ENCODE measurements around the gene NDOR1. TPM values are rescaled to one million over a fixed set of nuclear protein-coding genes. Genes with fewer than 3 reads are reported as not detected.

NDOR1 gene
- total and polyA plus RNA-seq, 7 donors = 1.5 to 6.3 (median 4.3) TPM

DNA sequence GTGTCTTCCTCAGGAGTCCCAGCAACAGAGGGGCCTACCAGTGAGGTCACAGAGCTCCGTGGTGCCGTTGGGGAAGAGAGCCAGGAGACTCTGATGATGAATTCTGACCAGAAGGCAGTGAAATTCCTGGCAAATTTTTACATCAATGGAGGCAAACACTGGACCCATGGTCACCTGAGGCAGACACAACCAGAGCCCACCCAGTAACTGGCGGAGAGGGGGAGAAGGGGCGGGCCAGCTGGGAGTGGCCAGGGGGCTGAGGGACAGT, 45.6 kb downstream of the NDOR1 start, which contains the start of gene STPG3:
TSS of gene STPG3 (plus strand) at position 93 of the 268 bp plus-strand sequence. CDS start at position 94, 1 bp downstream.
- Histone ChIP-seq H3K27me3 (ENCODE audit: insufficient read depth in 3 of 3, low read length in 2 of 3) (no peaks in the 10 kb centered on the region), H3K27ac (no peak within 1 kb of the TSS), H3K9me3 (no peaks in the 10 kb centered on the region), H3K36me3 (ENCODE audit: insufficient read depth in 1 of 2, low read depth in 1 of 2) (peaks cover 0 to under 1% of the 10 kb centered on the region in 2 donors), H3K4me1 (peaks cover 19% of the 10 kb centered on the region), H3K4me3 (no peak within 1 kb of the TSS)
- 50 to 66% (median 53%) methylated on average over 4 of the region's 4 CpGs for WGBS, 3 donors
- intact Hi-C loops (cut with DNase I) = no loop called here
- DNase-seq (no peak), ATAC-seq (no peak)
- TF ChIP-seq, protein P1, sequence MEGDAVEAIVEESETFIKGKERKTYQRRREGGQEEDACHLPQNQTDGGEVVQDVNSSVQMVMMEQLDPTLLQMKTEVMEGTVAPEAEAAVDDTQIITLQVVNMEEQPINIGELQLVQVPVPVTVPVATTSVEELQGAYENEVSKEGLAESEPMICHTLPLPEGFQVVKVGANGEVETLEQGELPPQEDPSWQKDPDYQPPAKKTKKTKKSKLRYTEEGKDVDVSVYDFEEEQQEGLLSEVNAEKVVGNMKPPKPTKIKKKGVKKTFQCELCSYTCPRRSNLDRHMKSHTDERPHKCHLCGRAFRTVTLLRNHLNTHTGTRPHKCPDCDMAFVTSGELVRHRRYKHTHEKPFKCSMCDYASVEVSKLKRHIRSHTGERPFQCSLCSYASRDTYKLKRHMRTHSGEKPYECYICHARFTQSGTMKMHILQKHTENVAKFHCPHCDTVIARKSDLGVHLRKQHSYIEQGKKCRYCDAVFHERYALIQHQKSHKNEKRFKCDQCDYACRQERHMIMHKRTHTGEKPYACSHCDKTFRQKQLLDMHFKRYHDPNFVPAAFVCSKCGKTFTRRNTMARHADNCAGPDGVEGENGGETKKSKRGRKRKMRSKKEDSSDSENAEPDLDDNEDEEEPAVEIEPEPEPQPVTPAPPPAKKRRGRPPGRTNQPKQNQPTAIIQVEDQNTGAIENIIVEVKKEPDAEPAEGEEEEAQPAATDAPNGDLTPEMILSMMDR (IDR thresholded peaks at IDR 0.05) = no peak

DNA sequence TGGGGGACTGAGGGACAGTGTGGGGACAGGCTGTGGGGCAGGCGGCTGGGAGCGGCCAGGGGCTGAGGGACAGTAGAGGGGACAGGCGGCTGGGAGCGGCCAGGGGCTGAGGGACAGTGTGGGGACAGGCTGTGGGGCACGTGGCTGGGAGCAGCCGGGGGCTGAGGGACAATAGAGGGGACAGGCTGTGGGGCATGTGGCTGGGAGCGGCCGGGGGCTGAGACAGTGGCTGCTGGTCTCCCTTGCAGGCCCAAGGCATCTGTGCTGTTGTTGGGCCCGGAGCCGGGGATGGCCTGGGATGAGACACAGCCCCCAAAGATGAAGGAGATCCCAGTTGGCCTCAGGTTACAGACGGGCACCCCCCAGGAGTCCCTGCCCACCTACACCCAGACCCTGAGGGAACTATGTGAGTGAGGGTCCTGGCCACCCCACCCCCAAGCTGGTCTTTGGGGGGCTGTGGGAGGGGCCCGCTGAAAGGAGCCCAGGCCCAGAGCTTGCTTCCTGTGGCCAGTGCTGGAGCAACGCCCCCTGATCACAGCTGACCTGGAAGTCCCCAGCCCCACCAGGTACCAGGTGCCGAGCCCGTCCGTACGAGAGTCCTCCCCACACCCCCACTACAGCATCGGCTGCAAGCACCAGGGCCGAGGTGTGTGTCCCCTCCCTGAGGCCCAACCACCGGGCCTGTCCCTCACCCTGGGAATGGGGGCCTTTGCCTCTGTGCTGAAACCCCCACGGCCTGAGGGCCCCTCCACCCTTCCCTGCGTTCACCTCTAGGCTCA, 46.2 kb downstream of the NDOR1 start:
- H3K4me1 ChIP-seq = peaks cover 22% of the 10 kb centered on the region
- intact Hi-C loops (cut with DNase I) = no loop called here
- ATAC-seq (no peak), DNase-seq (no peak)
- no peaks in the 10 kb centered on the region for H3K9me3 ChIP-seq
- no peak overlapping the region for H3K4me3 ChIP-seq
- 84 to 87% (median 84%) methylated on average over 21 to 22 of the region's 22 CpGs for WGBS, 3 donors
- H3K27me3 ChIP-seq (ENCODE audit: insufficient read depth in 3 of 3, low read length in 2 of 3) = no peaks in the 10 kb centered on the region
- TF ChIP-seq, protein P1 (IDR thresholded peaks at IDR 0.05) = no peak
- no peak overlapping the region for H3K27ac ChIP-seq
- peaks cover 0 to 6% of the 10 kb centered on the region in 2 donors for H3K36me3 ChIP-seq (ENCODE audit: insufficient read depth in 1 of 2, low read depth in 1 of 2)

DNA sequence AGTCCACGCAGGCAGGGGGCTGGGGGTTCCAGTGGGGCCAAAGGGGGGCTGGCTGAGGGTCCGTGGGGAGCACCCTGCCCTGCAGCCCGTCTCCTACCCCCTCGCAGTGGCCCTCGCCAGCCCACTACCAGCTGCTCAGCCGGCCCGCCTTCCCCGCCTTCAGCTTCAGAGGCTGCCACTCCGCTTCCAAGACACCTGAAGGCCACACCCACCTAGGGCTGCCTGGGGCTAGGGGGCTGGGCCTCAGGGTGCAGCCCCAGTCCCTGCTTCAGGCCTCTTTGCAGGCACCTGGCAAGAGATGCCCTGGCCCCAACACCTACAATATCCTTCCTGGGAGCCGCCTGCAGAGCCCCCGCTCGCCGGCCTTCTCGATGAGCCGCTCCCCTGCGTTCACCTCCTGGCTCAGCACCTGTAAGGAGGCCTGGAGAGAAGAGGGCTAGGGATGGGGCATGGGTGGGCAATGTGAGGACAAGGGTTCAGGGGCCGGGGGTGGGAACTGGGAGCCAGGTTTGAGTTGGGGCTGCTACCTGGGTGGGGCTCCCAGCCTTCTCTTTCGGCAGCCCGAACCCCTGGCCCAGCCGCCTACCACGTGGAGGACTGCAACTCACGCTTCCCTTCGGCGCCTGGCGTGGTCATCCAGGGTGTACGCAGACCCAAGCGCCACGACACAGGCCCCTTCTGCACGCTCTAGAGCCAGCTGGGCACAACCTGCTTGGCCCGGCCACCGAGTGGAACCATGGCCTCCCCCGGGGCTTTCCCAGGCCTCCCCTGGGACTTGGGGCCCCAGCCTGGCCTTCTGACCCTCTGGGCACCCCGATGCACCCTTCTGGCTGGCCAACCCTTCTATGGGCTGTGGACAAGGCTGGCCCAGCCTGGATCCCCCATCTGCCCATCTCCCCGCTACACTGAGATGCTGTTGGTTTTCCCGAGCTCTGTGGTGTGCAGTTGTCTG, 47.3 kb downstream of the NDOR1 start:
- H3K4me3 ChIP-seq = no peak overlapping the region
- peaks cover 17% of the 10 kb centered on the region for H3K4me1 ChIP-seq
- H3K9me3 ChIP-seq = no peaks in the 10 kb centered on the region
- no peak overlapping the region for H3K27ac ChIP-seq
- peaks cover 0 to 16% of the 10 kb centered on the region in 2 donors for H3K36me3 ChIP-seq (ENCODE audit: insufficient read depth in 1 of 2, low read depth in 1 of 2)
- DNase-seq (no peak), ATAC-seq (no peak)
- intact Hi-C loops (cut with DNase I) = no loop called here
- WGBS, 3 donors = 87 to 93% (median 91%) methylated on average over 26 to 35 of the region's 35 CpGs
- TF ChIP-seq, protein P1 (IDR thresholded peaks at IDR 0.05) = no peak
- H3K27me3 ChIP-seq (ENCODE audit: insufficient read depth in 3 of 3, low read length in 2 of 3) = no peaks in the 10 kb centered on the region

DNA sequence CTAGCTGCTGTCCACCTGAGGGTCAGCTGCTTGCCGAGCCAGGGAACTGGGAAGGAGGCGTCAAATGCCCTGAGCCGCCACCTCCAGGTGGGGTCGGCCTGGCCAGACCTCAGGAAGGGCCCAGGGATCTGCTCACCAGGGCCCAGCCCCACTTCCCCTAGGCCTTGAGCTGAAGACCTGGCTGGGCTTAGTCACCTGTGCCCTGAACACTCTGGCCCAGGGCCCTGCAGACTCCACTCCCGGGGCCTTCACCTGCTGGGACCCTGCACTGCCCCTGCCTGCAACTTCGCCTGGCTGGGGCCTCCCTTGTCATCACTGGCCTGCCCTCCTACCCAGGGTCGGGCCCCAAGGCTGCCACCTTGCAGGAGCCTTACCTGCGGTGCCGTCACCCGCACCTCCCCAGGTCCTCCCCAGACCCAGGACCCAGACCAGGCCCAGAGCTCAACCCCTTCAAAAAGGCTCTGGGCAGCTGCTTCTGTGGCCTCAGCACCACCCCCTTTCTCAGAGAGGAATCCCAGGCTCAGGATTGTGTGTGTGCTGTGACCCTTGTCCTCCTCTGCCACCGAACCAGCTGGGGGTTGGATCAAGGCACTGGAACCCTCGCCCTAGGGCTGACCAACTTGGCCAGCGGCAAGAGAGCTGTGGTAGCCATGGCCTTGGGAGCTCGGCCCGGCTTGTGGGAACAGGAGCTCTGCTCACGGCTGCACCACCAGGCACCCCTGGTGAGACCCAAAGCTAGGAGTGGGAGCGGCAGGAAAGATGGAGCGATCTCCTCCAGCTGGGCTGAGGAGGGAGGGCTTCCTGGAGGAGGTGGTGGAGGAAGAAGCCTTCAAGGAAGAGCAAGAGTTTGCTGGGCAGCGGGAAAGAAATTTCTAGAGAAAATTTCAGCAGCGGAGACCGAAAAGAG, 48.5 kb downstream of the NDOR1 start:
- H3K9me3 ChIP-seq = no peaks in the 10 kb centered on the region
- peaks cover 0 to 28% of the 10 kb centered on the region in 2 donors for H3K36me3 ChIP-seq (ENCODE audit: insufficient read depth in 1 of 2, low read depth in 1 of 2)
- H3K27me3 ChIP-seq (ENCODE audit: insufficient read depth in 3 of 3, low read length in 2 of 3) = no peaks in the 10 kb centered on the region
- WGBS, 3 donors = 51 to 61% (median 52%) methylated on average over 21 of the region's 21 CpGs
- DNase-seq = no peak
- peak overlapping the region; percentile 80 for H3K27ac ChIP-seq
- TF ChIP-seq, protein P1 (IDR thresholded peaks at IDR 0.05) = no peak
- intact Hi-C loops (cut with DNase I) = no loop called here
- H3K4me1 ChIP-seq = peaks cover 14% of the 10 kb centered on the region
- peak in 3 of 4 donors; percentile 12 to 17 (median 17) for ATAC-seq
- peak overlapping the region; percentile 98 for H3K4me3 ChIP-seq
